Amniotic stem cell (primary cell): Measurements from ENCODE around the gene GGCX.

Experiments used
- DNase-seq: peaks from one replicate; lab custom pipeline; 2025; lab: John Stamatoyannopoulos, UW

GGCX gene

GRCh38 chr2:85516653-85517389 is 44.5 kb downstream of the GGCX start:
- no peak for DNase-seq

- DNase-seq: no peak
Measured at GRCh38 chr2:85514323-85514722, 47.0 kb downstream of the GGCX start.

DNA sequence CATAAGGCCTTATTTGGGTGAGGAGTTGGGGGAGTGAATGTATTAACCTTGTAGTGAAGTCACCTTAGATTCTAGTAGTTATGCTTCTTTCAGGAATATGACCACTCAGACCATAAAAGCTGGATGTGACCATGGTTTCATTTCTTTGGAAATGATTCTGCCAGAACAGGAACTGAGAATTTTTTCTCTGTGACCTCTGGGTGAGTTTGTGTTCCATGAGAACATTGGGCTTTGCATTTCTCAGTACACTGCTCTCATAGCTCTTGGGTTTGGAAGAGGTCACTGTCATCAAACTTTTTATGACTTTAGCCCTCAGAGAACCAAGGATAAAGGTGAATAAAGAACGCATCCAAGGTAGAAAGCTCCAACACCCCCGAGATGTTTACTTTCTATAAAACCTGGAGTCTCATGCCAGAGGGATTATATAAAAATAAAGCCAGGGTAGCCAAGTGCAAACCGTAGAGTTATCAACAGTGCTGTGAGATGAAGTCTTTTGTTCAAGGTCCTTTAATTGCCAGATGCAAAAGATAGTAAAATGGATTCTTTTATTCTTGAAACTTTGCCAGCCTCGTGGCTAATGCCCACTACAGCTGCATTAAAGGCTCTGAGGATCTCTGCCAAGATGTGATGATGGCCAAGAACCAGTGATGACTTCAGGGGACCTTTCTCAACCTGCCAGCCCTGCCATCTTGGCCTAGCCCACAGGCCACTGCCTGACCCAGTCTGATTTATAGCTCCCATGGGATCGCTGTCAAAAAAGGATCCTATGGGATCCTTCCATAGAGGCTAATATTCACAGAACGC is 50.1 kb downstream of the GGCX start:
- no peak for DNase-seq

GRCh38 chr2:85506768-85507181 is 54.5 kb downstream of the GGCX start:
- no peak for DNase-seq

DNA sequence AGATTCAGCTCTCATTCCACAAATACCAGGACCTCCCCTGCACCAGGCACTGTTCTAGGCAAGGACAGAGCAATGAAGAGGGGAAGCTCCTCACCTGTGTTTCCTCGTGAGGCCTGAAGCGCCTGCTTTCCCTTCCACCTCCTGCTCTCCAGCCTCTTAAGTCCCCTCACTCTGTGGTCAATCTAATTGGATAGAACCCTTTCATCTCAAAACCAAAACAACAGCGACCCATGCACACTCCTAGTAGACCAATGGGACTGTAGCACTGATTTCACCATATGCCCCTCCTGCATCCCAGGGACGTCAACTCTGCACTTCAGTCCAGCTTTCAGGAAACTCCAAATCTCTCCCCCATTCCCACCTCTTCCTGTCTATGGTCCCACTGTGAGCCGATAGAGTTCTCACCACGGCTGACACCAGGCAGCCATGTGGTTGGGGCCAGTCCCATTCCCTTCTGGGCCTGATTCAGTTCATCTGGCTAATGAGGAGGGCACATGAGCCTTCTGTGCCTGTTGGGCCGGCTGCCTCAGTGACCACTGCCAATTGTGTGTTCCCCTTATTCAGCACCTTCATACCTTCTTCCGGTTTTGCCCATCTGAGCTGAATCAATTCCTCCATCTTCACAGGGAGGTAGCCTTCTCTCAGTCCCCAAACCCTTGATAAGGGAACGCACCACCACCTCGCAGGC is 55.6 kb downstream of the GGCX start:
- DNase-seq: no peak

- DNase-seq: peak; percentile 80
Measured at GRCh38 chr2:85504778-85505261, 56.5 kb downstream of the GGCX start.

GRCh38 chr2:85503851-85504777 is 57.2 kb downstream of the GGCX start:
- peak; percentile 9 for DNase-seq

DNA sequence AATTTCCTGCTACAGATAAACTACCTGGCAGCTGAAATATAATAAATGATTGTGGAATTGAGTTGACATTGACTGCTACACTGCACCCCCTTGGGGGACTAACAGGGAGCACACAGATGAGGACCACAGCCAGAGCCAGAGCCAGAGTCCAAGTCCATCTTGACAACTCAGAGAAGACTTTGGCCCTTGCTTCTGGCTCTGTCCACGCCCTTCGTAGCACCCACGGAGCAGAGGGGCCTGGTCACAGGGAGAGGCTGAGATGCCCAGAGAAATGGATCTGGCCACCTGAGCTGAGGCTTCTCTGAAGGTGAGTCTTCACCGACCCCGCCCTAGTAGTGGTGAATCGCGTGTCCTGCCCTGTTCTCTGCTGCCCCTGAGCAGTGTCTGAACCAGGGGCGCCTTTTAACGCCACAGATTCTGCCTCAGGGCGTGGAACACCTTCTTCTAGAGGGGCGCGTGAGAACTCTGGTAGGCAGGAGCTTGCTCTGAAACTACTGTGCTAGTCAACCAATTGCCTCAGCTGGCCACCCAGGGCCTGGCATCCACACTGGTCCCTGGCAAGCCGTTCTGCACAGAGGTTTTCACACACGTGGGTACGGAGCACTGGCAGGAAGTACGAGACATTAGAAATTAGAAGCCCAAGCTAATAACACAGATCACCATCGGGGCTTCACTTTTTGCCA is 58.0 kb downstream of the GGCX start:
- no peak for DNase-seq

DNA sequence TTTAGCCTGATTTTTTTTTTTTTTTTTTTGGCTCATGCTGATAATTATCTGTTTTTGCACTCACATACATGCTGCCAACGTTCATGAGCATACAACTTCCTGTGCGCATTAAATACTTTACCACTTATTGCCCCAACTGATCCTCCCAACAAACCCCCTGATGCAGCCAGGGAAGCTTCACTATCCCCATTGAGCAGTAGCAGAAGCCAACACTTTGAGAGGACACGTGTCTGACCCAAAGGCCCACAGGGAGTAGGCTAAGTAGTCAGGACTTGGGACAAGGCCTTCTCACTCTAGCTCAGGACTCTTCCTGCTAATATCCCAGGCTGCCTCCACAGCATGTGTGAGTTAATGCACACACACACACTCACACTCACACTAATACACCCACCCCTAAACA is 58.6 kb downstream of the GGCX start:
- no peak for DNase-seq

DNA sequence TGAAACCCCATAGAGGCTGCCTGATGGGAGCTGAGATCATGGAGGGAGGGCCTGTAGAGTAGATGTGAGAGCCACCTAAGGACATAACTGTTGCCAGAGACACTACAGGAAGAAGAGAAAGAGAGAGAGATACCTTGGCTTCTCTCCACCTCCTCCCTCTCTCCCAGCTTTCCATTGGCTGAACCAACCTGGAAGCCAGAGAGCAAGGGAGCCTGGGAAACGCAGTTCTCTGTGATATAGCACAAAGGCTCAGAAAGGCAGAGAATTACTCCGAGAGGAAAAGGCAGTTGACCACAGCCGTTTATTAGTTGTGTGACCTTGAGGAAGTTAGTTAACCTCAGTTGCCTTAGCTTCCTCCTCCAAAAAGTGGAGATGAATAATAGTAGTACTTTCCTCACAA is 60.0 kb downstream of the GGCX start:
- DNase-seq: no peak

DNA sequence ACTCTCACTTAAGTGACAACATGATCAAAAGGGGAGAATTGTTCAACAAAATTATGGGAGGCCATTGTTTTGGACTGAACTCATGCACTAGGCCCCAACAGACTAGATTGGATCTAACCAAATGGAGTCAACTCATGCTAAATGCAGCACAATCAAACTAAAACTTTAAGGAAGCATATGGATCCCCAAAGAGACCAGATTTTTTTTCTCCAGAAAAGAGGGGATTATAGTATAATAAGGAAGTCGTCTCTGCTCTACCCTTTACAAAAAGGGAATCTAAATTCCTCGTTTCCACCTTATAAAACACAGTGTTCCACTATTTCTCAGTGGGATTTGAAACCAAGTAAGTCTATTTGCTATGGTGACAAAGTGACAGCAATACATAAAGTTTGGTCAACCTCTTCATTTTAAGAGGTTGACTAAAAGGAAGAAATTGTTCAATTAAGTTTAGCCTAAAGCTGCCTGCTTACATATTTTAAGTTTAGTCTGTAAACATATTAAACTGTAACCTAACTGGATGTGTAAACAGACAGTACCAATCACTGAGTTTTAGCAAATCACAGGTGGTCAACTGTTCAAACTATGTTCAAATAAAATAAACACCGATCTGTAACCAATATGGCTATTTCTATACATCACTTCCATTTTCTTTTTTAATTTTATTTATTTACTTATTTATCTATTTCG is 63.2 kb downstream of the GGCX start:
- DNase-seq: no peak

DNA sequence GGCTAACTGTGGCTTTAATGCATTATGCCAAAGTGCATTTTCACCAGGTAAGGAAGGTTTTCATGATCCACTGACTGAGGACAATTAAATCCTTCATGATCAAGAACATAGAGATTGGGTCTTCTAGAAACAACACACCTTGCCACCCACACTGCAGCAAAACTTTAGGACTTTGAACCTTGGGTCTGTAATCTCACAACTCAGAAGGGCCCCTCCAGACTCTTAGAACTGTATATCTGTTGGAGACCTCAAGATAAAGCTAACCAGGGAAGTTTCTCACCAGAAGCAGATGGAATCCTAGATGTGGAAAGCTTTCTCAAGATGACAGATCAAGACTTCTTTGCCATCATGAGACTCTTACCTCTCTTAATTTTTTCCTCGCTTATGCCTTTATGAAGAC is 64.9 kb downstream of the GGCX start:
- DNase-seq: no peak
